ENCODE data around the gene INPP5A. TPM values are rescaled to one million over a fixed set of nuclear protein-coding genes. Genes with fewer than 3 reads are reported as not detected.
"Not testable (repeated sequence)": the region's sequence is repeated elsewhere in the genome, so short reads cannot be mapped to it uniquely, and the experiment has no call there.

The INPP5A gene
- total RNA-seq, 1 donor from 2014 or later = 32.8 TPM

DNA sequence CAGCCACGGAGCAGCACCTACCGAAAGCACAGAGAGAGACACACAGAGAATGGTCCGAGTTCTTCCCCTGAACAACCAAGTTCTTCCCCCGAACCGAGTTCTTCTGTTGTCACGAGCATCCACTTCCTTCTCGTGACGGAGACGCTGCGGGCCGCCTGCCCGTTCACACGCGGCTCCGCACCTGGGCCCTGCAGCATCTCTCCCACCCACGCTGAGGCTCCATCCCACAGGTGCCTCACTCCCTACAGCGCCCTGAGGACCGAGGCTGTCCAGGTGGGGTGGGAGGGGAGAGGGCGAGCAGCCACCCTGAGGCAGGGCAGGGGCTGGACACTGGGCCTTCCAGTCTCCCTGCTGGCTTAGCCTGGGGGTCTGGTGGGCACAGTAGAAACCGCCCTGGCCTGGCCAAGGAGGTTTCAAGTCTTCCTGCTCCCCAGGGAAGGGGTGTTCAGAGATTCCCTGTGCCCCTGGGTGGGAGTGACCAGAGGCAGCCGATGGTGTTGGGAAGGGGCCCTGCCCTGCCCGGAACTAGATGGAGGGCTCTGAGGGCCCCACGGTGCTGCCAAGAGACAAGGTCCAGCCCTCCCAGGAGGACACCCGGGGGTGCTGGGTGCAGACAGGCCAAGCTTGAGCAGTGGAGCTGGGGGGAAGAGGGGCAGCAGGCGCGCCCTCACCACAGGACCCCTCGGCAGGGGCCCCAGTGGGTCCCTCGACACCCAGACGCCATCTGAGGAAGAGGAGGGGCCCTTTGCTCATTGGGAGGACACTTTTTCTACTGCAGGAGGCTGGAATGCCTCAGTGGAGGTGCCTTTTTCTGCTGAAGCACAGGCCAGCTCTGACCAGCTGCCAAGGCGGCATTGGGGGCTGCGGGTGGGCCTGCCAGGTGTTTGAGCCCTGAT is 253.6 kb downstream of the INPP5A start:
- no peak for DNase-seq

DNA sequence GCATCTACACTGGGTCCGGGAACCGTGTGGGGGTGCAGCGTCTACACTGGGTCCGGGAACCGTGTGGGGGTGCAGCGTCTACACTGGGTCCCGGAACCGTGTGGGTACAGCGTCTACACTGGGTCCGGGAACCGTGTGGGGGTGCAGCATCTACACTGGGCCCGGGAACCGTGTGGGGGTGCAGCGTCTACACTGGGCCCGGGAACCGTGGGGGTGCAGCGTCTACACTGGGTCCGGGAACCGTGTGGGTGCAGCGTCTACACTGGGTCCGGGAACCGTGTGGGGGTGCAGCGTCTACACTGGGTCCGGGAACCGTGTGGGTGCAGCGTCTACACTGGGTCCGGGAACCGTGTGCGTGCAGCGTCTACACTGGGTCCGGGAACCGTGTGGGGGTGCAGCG is 254.5 kb downstream of the INPP5A start:
- not testable (repeated sequence) for DNase-seq

DNA sequence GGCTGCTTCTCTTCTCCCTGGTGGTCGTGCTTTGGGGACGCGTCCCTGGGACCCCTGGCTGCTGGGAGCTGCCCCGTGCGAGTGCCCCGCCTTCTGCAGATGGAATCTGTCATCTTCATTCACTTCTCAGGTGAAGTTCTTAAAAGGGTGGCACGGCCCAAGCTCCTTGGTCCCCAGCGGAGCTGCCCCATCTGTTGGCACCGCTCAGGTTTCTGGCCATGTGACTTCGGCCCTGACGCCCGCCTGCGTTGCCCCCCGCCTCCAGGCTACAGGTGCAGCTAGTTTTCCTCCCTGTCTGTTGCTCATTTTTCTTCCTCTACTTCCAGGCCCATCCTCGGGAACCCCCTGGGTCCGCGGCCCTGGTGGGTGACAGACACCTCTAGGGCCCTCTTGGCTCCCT is 255.2 kb downstream of the INPP5A start:
- no peak for DNase-seq

DNA sequence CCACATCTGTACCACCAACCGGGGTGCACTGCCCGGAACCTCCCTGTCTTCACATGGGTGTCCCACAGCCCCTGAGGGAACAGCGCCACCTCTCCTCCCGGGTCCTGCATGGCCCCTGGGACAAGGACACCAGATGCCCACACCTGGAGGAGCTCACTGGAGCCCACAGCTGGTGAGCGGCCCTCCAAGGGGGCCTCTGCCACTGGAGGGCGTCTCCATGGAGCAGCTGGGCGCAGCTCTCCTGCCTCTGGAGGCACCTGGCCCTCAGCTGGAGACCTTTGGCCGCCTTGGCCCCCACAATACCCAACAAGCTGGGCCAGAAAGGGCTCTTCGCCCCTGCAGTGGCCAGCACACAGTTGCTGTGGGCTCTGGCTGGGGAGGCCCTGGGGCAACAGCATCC is 255.6 kb downstream of the INPP5A start:
- no peak for DNase-seq

DNA sequence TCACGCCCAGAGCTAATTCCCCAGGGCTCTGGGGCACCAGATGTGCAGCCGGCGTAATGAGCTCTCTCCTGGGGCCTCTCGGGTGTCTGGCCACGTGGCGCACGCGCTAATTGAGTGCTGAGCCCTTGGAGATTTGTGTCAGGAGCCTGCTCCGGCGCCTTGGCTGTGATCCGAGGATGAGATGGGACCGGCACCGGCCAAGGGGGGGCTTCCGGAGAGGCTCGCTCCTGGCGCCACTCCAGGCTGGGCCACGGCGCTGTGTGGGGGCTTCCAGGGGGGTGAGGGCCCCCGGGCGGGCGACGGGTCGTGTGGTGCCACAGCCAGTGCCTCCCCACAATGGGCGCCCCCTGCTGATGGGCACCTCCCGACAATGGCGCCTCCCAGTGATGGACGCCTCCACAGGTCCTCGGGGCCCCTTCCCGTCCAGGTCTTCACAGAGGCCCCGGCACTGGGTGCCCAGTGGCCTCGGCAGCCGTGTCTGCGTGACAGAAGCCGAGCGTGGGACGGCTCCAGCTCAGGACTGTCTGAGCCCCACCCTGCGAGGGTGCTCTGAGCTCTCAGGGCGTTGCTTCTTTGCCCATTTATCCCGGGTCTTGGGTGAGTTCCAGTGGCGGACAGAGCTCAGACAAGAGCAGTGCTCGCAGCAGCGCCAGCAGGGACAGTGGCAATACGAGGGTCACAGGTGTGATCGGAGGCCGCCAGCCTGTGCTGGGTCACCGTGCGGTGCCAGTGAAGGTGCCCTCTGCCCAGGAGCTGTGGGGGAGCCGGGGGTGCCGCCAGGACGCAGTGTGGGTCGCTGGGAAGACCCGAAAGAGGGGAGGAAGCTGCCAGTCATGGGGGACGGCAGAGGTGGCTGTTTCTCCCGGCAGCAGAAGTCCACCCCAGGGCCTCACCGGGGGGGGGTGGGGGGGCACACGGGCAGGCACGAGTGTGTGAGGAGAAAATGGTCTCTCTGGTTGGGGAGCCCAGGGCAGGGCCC is 256.6 kb downstream of the INPP5A start:
- DNase-seq = no peak

DNA sequence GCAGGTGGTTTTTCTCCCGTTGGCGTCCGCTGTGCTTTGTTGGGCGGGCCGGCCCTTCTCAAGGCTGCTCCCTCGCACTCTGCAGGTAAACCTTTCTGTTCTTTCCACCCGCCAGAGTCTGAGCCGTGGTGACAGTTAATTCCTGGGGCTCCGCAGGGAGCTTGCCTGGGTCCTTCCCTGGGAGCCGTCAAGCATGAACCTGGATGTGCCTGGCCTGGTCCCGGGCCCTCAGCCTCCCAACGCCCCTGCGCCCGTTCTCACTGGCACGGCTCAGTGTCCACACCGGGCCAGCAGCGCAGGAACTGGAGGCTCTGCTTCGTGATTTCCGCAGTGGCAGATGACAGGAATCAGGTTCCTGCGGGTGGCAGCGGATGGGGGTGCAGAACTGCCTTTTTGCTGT is 259.3 kb downstream of the INPP5A start:
- DNase-seq = no peak

DNA sequence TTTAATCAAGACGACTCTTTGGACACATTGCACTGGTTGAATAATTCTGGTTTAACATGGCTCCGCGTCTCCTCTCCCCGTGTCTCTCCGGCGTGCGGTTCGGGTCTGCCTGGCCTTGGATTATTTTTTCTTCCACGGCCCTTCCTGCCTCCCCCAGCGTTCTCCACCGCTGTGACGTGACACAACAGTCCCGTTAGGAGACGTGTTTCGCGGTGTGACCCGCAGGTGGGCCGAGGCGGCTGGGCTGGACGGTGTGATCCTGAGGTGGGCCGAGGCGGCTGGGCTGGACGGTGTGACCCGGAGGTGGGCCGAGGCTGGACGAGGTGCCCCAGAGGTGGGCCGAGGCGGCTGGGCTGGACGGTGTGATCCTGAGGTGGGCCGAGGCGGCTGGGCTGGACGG is 260.4 kb downstream of the INPP5A start:
- DNase-seq = not testable (repeated sequence)

DNA sequence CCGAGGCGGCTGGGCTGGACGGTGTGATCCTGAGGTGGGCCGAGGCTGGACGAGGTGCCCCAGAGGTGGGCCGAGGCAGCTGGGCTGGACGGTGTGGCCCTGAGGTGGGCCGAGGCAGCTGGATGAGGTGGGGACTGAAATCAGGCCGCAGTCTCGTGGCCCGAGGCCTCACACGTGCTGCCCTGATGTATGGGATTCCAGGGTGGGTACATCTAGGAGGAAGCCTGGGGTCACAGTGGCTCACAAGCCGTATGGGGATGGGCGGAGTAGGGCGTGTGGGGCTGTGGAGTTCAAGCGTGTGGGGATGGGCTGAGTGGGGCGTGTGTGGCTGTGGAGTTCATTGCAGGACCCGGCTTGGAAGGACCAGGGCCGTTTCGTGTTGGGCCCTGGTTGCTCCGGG is 260.8 kb downstream of the INPP5A start:
- DNase-seq = no peak

DNA sequence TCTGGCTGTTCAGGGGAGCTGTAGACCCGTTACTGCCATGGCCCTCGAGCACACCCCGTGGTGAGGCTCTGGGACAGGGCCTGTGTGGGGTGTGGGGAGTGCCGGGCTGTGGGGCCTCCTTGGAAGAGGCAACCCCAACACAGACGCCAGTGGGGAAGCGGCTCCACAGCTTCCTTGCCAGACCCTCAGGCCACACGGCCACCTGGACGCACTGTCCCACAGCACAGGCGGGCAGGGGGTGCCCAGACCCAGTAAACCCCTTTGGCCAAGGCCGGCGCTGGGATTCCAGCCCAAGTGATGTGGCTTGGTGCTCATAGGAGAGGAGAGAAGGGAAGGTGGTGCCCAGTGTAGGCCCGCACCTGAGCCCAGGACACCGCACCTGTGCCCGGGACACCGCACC is 261.3 kb downstream of the INPP5A start:
- no peak for DNase-seq

DNA sequence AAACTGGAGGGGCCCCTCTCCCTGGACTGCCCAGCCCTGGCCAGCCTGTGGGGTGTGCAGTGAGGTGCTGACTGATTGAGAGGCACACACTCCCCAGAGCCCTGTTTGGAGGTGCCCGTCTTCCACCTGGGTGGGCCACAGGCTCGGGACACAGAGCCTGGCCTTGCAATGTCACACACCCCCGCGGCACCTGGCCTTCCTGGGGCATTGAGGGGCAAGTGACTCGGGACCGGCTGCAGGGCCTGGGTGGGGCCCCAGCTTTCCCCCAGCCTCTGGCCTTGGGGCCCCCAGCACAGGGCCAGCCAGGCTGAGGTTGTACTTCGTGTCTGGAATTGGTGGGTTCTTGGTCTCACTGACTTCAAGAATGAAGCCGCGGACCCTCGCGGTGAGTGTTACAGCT is 262.3 kb downstream of the INPP5A start:
- DNase-seq = no peak

DNA sequence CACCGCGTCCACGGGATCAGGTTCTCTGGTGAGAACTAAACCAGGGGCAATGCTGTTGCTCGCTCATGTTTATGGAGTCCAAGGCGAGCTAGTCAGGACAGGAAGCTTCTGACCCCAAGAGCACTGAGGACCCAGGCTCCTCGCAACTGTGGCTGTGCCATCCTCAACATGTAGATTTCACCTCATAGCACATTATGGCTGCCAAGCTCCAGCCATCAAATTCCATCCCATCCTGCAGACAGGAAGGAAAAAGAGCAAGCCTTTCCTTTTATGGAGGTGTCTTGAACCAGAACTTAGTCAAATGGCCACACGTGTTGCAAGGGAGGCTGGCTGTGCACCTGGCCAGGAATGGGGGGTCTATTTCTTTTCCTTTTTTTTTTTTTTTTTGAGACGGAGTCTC is 264.5 kb downstream of the INPP5A start:
- DNase-seq = no peak

DNA sequence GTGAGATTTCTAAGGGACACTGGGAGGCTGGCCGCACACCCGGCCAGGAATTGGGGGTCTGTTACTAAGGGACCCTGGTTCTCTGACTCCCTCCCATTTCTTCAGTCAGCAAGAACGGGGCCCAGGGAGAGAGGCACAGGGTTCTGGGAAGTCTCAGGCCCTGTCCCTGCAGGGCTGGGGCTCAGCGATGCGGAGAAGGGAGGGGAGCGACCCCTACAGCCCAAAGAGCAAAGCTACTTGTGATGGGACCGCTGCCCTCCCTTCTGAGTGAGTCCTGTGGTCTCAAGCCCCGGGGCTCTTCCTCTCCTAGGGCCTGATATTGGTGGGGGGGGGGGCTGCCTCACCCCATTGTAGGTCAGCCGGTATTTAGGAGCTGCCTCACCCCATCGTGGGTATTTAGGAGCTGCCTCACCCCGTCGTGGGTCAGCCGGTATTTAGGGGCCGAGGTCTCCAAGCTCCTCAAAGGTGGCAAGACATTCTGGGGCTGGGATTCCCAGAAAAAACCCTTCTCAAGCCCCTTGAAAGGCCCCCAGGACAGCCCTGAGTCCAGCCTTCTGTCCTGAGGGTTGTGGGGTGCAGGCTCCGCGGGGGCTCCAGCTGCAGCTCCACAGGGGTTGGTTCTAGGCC is 265.2 kb downstream of the INPP5A start:
- DNase-seq = no peak

DNA sequence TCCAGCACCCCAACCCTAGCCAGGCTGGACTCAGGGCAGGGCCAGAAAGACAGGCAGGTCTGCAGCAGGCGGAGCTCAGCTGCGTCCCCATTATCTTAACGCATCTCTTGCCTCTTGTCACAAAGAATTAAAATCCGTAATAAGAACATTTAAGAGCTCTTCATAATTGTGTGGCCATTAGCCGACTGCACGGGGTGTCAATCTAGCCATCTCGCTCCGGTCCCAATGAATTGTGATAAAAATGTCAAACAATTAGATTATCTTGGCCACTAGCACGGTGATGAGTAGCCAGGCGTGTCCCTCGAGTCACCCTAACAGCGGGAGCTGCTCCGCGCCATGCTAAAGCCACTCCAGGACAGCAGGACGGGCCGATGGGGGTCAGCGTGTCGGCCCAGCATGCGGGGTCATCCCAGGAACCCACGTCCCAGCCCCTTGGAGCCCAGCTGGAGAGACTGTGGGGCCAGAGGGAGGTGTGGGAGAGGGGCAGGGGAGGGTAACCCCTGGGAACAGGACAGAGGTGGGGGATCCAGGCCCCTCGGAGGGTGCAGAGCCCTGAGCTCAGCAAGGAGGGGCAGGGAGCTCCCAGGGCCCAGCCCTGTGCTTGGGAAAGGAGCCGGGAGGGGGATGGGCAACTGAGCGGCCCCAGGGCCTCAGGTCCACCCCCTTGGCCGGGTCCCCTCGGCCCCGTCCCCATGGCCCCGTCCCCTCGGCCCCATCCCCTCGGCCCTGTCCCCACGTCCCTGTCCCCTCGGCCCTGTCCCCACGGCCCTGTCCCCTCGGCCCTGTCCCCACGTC is 266.0 kb downstream of the INPP5A start:
- DNase-seq = no peak

DNA sequence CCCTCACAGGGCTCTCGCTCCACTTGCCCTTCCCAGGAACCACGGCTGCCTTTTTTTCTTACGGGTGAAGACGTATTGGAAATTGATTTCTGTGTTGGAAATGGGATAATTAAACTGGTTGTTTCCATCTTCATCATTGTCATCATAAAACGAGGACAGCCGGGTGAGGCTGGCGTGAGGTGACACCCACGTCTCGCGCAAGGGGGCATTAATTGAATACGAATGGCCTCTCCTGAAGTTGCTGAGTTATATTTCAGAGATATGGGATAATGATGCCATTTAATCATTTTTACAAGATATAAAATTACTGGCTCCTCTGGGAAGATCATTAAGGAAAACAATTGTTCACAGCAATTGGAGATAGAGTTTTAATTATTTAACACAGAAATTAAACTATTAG is 266.7 kb downstream of the INPP5A start:
- no peak for DNase-seq

DNA sequence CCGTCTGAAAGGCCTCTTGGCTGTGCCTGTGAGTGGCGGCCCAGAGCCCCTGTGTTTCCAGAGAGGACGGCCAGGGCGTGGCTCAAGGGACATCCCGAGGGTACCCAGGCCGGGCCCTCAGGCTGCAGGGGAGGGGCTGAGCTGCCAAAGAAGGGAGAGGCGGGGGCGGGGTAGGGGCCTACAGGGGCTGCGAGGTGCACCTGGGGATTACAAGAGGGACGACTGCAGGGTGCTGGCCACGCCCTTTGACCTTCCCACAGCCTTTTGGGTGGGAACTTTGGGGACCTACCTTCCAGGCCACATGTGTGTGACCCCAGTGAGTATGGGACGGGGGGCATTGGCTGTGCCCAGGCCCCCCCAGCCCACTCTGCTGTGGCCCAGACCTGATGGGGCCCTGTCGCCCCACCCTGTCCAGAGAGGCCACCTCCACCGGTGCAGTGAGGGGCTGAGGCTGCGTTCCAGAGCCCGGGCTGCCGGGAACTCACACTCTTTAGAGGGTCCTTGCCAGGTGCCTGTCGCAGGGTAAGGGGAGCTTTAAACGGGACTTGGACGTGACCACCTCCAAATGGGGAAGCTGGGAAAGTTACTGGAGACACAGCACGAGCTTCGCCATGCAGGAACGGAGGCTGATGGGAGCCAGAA is 267.3 kb downstream of the INPP5A start:
- no peak for DNase-seq

DNA sequence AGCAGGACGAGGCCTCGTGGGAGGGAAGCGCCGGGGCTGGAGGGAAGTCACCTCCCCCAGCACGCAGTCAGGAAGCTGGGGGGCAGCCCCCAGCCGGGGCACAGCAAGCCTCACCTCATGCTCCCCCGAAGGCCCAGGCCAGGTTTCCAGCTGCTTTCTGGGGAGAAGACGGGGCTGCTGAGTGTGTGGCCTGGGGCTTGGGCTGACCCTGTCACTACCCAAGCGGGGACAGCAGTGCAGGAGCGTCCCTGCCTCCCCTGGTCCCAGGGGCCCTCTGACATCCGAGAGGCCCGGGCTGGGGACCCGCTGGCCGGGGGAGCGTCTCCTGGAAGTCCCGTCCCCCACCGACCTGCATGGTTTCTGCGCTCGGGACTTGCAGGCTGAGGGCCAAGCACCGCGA is 268.0 kb downstream of the INPP5A start:
- no peak for DNase-seq

DNA sequence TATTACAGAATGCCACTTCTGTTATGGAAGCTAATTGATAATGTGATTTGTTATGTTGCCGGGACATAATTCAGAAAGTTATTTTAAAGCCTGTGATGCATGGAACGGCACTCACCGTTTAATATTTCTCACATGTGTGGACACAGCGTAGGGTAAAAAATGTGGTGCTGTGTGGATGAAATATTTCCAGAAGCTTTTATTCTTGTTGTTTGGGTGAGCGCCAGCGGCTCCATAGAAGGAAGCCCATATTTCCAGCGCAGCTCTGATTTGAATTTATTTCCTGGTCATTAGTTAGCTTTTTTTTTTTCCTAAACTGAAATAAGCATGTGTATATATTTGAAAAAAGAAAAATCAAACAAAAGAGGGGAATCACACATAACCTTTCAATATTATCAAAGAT is 268.5 kb downstream of the INPP5A start:
- DNase-seq = no peak

DNA sequence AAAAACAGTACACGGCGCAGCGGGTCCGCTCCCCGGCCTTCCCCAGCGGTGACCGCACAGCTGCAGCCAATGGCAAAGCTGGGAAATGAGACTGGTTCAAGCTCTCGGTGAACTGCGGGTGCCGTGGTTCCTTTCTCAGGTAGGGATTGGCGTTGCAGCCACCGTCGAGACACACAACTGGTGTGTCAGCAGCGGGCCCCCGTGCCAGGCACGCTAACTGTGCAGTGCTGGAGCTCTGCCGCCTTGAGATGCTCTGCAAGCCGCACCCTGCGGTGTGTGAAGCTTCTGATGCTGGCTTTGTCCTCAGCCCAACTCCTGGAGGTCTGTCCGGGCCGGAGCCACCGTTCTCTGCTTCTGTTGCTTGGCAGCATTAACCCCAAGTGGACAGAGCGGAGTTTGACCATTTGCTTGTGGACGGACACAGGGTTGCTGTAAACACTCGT is 269.0 kb downstream of the INPP5A start:
- no peak for DNase-seq

DNA sequence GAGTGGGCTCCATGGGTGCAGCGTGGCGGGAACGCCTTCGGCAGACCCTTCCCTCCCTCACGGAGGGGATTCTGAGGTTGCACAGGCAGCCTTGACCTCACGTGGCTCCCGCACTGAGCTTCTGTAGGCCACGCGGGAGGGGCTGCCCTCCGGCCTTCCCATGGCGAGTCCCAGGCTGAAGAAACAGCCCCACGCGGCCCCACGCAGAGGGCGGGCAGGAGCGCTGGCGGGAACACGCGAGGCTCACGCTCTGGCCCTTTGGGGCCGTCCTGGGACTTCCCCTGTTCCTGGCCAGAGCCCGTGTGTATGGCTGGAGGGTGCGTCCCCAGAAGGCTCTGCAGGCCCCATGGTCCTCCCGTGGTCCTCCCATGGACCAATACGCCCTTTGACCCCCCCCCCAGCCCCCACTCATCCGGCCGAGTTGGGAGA is 270.0 kb downstream of the INPP5A start:
- no peak for DNase-seq

DNA sequence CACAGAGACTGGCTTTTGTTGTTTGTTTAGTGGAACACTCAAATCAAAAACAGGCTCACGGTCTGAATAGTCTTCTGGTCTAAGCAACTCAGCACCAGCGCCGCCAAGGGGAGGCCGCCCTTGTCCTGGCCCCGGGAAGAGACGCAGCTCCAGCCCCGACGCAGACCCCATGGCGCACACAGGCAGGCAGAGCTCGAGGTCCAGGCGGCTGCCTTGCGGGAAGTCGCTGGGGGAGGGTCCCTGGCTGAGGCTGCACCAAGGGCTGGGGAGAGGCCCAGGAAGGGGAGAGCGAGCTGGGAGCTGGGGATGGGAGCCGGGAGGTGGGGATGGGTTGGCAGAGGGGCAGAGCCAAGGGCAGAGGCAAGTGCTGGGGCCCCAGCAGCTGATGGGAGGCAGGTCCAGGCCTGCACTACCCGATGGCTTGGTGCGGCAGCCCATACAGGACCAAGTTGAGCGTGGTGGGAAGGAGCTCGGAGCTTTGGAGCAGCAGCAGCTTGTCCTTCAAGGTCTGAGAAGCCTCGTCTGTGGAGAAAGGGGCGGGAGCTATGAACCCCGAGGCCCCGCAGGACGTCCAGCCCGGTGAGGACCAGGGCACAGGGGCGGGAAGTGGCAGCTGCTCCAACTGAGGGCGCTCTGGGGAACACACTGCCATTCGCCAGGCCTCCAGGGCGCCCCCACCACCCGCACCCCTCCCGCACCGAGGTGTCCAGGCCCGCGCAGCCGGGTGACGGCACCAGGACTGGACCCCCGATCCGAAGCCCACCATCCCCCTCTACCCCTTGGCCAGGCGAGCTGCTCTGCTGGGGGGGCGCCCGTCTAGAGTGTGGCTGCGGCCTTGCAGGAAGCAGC is 271.0 kb downstream of the INPP5A start:
- DNase-seq = no peak
